ENCODE results near the gene CCDC121.
"Not testable (repeated sequence)": the region's sequence is repeated elsewhere in the genome, so short reads cannot be mapped to it uniquely, and the experiment has no call there.

The CCDC121 gene

DNA sequence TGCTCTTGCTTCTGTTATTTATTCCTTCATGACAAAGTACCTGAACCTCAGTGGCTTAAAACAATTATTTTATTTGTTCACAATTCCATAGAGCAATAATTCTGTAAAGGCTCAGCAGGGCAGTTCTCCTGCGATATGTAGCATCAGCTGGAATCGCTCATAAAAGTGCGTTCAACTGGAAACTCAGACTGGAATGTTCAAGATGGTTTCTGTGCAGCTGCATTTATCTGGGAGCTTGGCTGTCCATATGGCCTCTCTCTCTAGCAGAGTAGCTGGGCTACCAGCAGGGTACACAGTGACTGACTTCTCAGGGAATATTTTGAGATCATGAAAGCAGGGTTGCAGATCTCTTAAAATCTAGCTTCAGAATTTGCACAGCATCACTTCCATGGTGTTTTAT, 13.5 kb downstream of the CCDC121 start:
- peaks cover 26% of the 10 kb centered on the region for H3K36me3 ChIP-seq (ENCODE audit: control insufficient read depth, insufficient read depth, low read length)

DNA sequence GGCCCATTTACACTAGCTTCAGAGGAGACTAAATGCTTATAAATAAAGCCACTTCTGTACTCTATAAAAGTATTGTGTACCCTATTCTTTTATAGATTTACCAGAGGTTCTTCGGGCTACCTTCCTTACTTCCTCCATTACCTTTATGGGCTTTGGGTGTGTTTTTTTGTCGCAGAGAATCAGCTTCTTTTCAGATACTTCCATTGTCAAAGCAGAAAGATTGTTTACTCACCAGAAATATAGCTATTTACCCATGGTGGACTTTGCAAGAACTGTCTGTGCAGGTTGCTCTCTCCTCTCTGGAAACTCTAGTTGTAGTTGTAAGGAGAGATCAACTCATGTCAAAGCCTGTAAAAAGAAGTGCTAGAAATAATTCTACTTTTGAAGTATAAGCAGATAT, 14.8 kb downstream of the CCDC121 start:
- Histone ChIP-seq H3K4me1 (ENCODE audit: control insufficient read depth, insufficient read depth, low read length) (no peaks in the 10 kb centered on the region), H3K36me3 (ENCODE audit: control insufficient read depth, insufficient read depth, low read length) (peaks cover 26% of the 10 kb centered on the region), H3K27me3 (ENCODE audit: control insufficient read depth, insufficient read depth, low read length, poor library complexity, severe bottlenecking) (no peaks in the 10 kb centered on the region), H3K9me3 (ENCODE audit: control insufficient read depth, low read length) (no peaks in the 10 kb centered on the region), H3K27ac (ENCODE audit: insufficient read depth, low read depth, low read length, poor library complexity, severe bottlenecking) (no peak overlapping the region), H3K4me3 (ENCODE audit: insufficient read depth, low read depth, low read length) (no peak overlapping the region)
- WGBS, 2 experiments = 86 to 100% methylated on average over 1 to 2 of the region's 2 CpGs

More for the DNA sequence above, 13.5 kb downstream of the CCDC121 start:
- no peaks in the 10 kb centered on the region for H3K27me3 ChIP-seq (ENCODE audit: control insufficient read depth, insufficient read depth, low read length, poor library complexity, severe bottlenecking)
- no peaks in the 10 kb centered on the region for H3K9me3 ChIP-seq (ENCODE audit: control insufficient read depth, low read length)
- no peaks in the 10 kb centered on the region for H3K4me1 ChIP-seq (ENCODE audit: control insufficient read depth, insufficient read depth, low read length)
- 95 to 98% methylated on average over 3 of the region's 3 CpGs for WGBS, 2 experiments
- no peak overlapping the region for H3K4me3 ChIP-seq (ENCODE audit: insufficient read depth, low read depth, low read length)
- no peak overlapping the region for H3K27ac ChIP-seq (ENCODE audit: insufficient read depth, low read depth, low read length, poor library complexity, severe bottlenecking)

DNA sequence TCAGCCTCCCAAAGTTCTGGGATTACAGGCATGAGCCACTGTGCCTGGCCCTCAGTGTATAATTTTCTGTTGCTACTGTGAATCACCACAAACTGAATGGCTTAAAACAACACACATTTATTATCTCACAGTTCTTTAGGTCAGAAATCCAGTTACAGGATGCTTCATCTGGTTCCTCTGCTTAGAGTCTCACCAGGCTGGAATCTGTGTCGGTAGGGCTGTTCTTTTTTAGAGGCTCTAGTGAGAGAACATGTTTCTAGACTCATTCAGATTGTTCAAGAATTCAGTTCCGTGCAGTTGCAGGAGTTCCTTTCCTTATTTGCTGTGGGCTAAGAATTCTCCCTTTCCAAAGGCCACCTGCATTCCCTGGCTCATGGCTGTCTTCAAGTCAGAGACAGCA, 22.2 kb downstream of the CCDC121 start:
- no peak overlapping the region for H3K27ac ChIP-seq (ENCODE audit: insufficient read depth, low read depth, low read length, poor library complexity, severe bottlenecking)
- H3K9me3 ChIP-seq (ENCODE audit: control insufficient read depth, low read length) = no peaks in the 10 kb centered on the region
- H3K36me3 ChIP-seq (ENCODE audit: control insufficient read depth, insufficient read depth, low read length) = peaks cover 28% of the 10 kb centered on the region
- no peaks in the 10 kb centered on the region for H3K27me3 ChIP-seq (ENCODE audit: control insufficient read depth, insufficient read depth, low read length, poor library complexity, severe bottlenecking)
- no peaks in the 10 kb centered on the region for H3K4me1 ChIP-seq (ENCODE audit: control insufficient read depth, insufficient read depth, low read length)
- no peak overlapping the region for H3K4me3 ChIP-seq (ENCODE audit: insufficient read depth, low read depth, low read length)
- 95 to 100% methylated on average over 2 of the region's 2 CpGs for WGBS, 2 experiments

DNA sequence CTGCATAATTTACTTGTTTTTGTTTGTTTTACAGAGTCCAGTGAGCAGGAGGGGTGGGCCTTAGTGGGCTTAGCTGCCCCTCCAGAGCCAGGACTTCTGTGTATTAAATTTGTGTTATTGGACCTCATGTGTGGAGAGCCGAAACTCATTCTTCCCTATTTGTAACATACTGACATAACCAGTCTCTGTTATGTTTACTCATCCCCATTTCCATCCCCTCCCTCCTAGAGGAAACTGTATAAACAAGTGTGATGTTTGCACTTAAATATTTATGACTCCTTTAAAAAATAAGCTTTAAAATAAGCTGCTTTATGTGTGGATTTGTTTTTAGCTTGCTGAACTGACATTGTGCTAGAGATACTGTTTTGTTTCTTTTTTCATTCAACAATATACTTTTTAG, 32.2 kb downstream of the CCDC121 start:
- WGBS, 2 experiments = 89% methylated on average over 1 of the region's 1 CpG; no CpG with 5 or more reads in 1 of the 2 experiments

DNA sequence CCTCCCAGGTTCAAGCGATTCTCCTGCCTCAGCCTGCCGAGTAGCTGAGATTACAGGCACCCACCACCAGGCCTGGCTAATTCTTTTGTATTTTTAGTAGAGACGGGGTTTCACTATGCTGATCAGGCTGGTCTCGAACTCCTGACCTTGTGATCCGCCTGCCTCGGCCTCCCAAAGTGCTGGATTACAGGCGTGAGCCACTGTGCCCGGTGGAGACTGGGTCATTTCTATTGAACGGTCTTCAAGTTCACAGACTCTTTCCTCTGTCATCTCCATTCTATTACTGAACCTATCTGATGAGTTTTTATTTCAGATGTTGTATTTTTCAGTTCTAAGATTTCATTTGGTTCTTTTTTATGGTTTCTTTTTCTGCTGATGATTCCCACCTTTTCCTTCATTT, 33.4 kb downstream of the CCDC121 start:
- H3K4me3 ChIP-seq (ENCODE audit: insufficient read depth, low read depth, low read length); H3K27ac ChIP-seq (ENCODE audit: insufficient read depth, low read depth, low read length, poor library complexity, severe bottlenecking); H3K27me3 ChIP-seq (ENCODE audit: control insufficient read depth, insufficient read depth, low read length, poor library complexity, severe bottlenecking); H3K9me3 ChIP-seq (ENCODE audit: control insufficient read depth, low read length); H3K36me3 ChIP-seq (ENCODE audit: control insufficient read depth, insufficient read depth, low read length); H3K4me1 ChIP-seq (ENCODE audit: control insufficient read depth, insufficient read depth, low read length): not testable (repeated sequence)
- 94 to 97% methylated on average over 9 of the region's 9 CpGs for WGBS, 2 experiments

More for the DNA sequence above, 32.2 kb downstream of the CCDC121 start:
- Histone ChIP-seq H3K9me3 (ENCODE audit: control insufficient read depth, low read length) (no peaks in the 10 kb centered on the region), H3K36me3 (ENCODE audit: control insufficient read depth, insufficient read depth, low read length) (peaks cover 4% of the 10 kb centered on the region), H3K4me3 (ENCODE audit: insufficient read depth, low read depth, low read length) (no peak overlapping the region), H3K27me3 (ENCODE audit: control insufficient read depth, insufficient read depth, low read length, poor library complexity, severe bottlenecking) (no peaks in the 10 kb centered on the region), H3K4me1 (ENCODE audit: control insufficient read depth, insufficient read depth, low read length) (no peaks in the 10 kb centered on the region), H3K27ac (ENCODE audit: insufficient read depth, low read depth, low read length, poor library complexity, severe bottlenecking) (no peak overlapping the region)

DNA sequence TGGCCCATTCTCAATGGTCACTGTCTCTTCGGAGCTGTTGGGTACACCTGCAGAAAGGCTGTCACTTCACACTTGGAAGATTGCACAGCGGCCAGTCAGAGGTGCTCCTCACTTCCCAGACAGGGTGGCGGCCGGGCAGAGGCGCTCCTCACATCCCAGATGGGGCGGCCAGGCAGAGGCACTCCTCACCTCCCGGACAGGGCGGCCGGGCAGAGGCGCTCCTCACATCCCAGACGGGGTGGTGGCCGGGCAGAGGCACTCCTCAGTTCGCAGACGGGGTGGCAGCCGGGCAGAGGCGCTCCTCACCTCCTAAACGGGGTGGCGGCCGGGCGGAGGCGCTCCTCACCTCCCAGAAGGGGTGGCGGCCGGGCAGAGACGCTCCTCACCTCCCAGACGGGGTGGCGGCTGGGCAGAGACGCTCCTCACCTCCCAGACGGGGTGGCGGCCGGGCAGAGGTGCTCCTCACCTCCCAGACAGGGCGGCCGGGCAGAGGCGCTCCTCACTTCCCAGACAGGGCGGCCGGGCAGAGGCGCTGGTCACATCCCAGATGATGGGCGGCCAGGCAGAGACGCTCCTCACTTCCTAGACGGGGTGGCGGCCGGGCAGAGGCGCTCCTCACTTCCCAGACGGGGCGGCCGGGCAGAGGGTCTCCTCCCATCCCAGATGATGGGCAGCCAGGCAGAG, 34.6 kb downstream of the CCDC121 start:
- WGBS, 2 experiments = 96% methylated on average over 45 of the region's 45 CpGs
- H3K4me1 ChIP-seq (ENCODE audit: control insufficient read depth, insufficient read depth, low read length); H3K9me3 ChIP-seq (ENCODE audit: control insufficient read depth, low read length): not testable (repeated sequence)

DNA sequence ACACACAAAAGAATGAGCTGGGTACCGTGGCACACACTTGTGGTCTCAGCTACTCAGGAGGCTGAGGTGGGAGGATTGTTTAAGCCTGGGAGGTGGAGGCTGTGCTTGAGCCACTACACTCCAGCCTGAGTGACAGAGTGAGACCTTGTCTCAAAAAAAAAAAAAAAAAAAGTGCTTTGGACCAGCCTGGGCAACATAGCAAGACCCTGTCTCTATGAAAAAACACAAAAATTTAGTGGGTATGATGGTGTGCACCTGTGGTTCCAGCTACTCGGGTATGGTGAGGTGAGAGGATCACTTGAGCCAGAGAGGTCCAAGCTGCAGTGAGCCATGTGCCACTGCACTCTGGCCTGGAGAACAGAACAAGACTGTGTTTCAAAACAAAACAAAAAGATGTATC, 35.6 kb downstream of the CCDC121 start:
- 92 to 96% methylated on average over 1 to 2 of the region's 2 CpGs for WGBS, 2 experiments
- Histone ChIP-seq H3K36me3 (ENCODE audit: control insufficient read depth, insufficient read depth, low read length) (peaks cover 4% of the 10 kb centered on the region), H3K4me3 (ENCODE audit: insufficient read depth, low read depth, low read length) (no peak overlapping the region), H3K9me3 (ENCODE audit: control insufficient read depth, low read length) (no peaks in the 10 kb centered on the region), H3K27me3 (ENCODE audit: control insufficient read depth, insufficient read depth, low read length, poor library complexity, severe bottlenecking) (no peaks in the 10 kb centered on the region), H3K27ac (ENCODE audit: insufficient read depth, low read depth, low read length, poor library complexity, severe bottlenecking) (no peak overlapping the region), H3K4me1 (ENCODE audit: control insufficient read depth, insufficient read depth, low read length) (no peaks in the 10 kb centered on the region)

More for the DNA sequence above, 34.6 kb downstream of the CCDC121 start:
- not testable (repeated sequence) for H3K36me3 ChIP-seq (ENCODE audit: control insufficient read depth, insufficient read depth, low read length); H3K27me3 ChIP-seq (ENCODE audit: control insufficient read depth, insufficient read depth, low read length, poor library complexity, severe bottlenecking); H3K4me3 ChIP-seq (ENCODE audit: insufficient read depth, low read depth, low read length); H3K27ac ChIP-seq (ENCODE audit: insufficient read depth, low read depth, low read length, poor library complexity, severe bottlenecking)

DNA sequence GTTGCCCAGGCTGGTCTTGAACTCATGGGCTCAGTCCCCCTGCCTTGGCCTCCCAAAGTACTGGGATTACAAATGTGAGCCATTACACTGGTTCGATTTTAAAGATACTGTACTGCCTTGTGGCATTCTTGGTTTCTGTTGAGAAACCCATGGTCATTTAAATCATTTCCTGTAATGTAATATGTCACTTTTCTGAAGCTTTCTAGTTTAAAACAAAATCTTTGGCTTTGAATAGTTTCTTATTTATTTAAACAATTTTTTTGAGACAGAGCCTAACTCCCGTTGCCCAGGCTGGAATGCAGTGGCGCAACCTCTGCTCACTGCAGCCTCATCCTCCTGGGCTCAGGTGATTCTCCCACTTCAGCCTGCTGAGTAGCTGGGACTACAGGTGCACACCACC, 37.1 kb downstream of the CCDC121 start:
- no peaks in the 10 kb centered on the region for H3K9me3 ChIP-seq (ENCODE audit: control insufficient read depth, low read length)
- H3K36me3 ChIP-seq (ENCODE audit: control insufficient read depth, insufficient read depth, low read length) = peaks cover 4% of the 10 kb centered on the region
- WGBS, 2 experiments = 89 to 99% methylated on average over 3 of the region's 3 CpGs
- no peak overlapping the region for H3K4me3 ChIP-seq (ENCODE audit: insufficient read depth, low read depth, low read length)
- no peaks in the 10 kb centered on the region for H3K27me3 ChIP-seq (ENCODE audit: control insufficient read depth, insufficient read depth, low read length, poor library complexity, severe bottlenecking)
- no peak overlapping the region for H3K27ac ChIP-seq (ENCODE audit: insufficient read depth, low read depth, low read length, poor library complexity, severe bottlenecking)
- H3K4me1 ChIP-seq (ENCODE audit: control insufficient read depth, insufficient read depth, low read length) = no peaks in the 10 kb centered on the region

DNA sequence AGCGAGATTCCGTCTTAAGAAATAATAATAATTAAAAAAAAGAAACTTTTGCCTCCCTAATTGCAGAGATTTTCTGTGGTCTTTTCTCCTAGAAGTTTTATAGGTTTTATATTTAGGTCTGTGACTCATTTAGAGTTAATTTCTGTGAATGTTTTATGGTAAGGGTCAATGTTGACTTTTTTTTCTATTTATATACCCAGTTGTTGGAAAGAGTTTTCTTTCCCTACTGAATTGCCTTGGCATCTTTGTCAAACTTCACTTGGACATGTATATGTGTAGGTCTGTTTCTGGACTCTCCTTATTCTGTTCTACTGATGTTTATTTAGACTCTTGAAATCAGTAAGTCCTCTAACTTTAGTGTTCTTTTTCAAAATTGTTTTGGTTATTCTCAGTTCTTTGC, 40.5 kb downstream of the CCDC121 start:
- peaks cover 5% of the 10 kb centered on the region for H3K4me1 ChIP-seq (ENCODE audit: control insufficient read depth, insufficient read depth, low read length)
- H3K36me3 ChIP-seq (ENCODE audit: control insufficient read depth, insufficient read depth, low read length) = peaks cover 4% of the 10 kb centered on the region
- no peaks in the 10 kb centered on the region for H3K9me3 ChIP-seq (ENCODE audit: control insufficient read depth, low read length)
- H3K27ac ChIP-seq (ENCODE audit: insufficient read depth, low read depth, low read length, poor library complexity, severe bottlenecking) = no peak overlapping the region
- 92 to 100% methylated on average over 2 of the region's 2 CpGs for WGBS, 2 experiments
- no peak overlapping the region for H3K4me3 ChIP-seq (ENCODE audit: insufficient read depth, low read depth, low read length)
- H3K27me3 ChIP-seq (ENCODE audit: control insufficient read depth, insufficient read depth, low read length, poor library complexity, severe bottlenecking) = no peaks in the 10 kb centered on the region

DNA sequence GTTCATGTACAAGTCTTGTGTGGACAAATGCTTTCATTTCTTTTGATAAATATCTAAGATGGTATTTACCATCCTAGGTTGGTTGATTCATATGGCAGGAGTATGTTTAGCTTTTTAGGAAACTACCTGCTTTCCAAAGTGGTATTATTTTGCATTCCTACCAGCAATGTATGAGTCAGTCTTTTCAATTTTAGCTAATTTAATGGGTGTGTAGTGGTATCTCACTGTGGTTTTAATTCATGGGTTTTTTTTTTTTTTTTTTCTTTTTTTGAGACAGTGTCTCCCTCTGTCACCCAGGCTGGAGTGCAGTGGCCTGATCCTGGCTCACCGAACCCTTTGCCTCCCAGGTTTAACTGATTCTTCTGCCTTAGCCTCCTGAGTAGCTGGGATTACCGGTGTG, 41.8 kb downstream of the CCDC121 start:
- Histone ChIP-seq H3K4me3 (ENCODE audit: insufficient read depth, low read depth, low read length) (no peak overlapping the region), H3K27ac (ENCODE audit: insufficient read depth, low read depth, low read length, poor library complexity, severe bottlenecking) (no peak overlapping the region), H3K36me3 (ENCODE audit: control insufficient read depth, insufficient read depth, low read length) (no peaks in the 10 kb centered on the region), H3K4me1 (ENCODE audit: control insufficient read depth, insufficient read depth, low read length) (peaks cover 5% of the 10 kb centered on the region), H3K9me3 (ENCODE audit: control insufficient read depth, low read length) (peaks cover 3% of the 10 kb centered on the region), H3K27me3 (ENCODE audit: control insufficient read depth, insufficient read depth, low read length, poor library complexity, severe bottlenecking) (peaks cover 2% of the 10 kb centered on the region)
- 95 to 96% methylated on average over 2 of the region's 2 CpGs for WGBS, 2 experiments

DNA sequence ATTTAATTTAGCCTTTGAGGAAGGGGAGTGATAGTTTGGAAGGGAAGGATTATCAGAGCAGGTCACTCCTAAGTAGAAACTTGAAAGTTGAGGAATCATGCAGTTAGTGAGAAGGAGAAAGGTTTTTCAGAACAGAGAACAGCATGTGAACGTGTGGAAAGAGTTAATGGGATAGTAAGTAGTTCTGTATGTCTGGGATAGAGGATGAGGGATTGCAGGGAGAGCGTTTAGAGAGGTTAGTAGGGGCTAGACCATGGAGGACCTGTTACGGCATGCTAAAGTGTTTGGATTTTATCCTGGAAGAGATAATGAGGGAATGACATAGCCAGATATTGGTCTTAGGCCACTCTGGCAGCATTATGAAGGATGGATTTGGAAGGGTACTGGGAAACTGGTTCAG, 44.2 kb downstream of the CCDC121 start:
- no peak overlapping the region for H3K4me3 ChIP-seq (ENCODE audit: insufficient read depth, low read depth, low read length)
- H3K27ac ChIP-seq (ENCODE audit: insufficient read depth, low read depth, low read length, poor library complexity, severe bottlenecking) = no peak overlapping the region
- peaks cover 5% of the 10 kb centered on the region for H3K4me1 ChIP-seq (ENCODE audit: control insufficient read depth, insufficient read depth, low read length)
- H3K36me3 ChIP-seq (ENCODE audit: control insufficient read depth, insufficient read depth, low read length) = no peaks in the 10 kb centered on the region
- WGBS, 2 experiments = 84 to 88% methylated on average over 3 of the region's 3 CpGs
- peaks cover 14% of the 10 kb centered on the region for H3K27me3 ChIP-seq (ENCODE audit: control insufficient read depth, insufficient read depth, low read length, poor library complexity, severe bottlenecking)
- H3K9me3 ChIP-seq (ENCODE audit: control insufficient read depth, low read length) = peaks cover 4% of the 10 kb centered on the region

Data from ectodermal cell (in vitro differentiated cells).